ENCODE data around the gene BOLL.

GRCh38 chr2:197803033-197803444, 17.9 kb upstream of the BOLL start:
- TF ChIP-seq CTCF (conservative IDR thresholded peaks at IDR 0.05 in 1 of 2, IDR thresholded peaks at IDR 0.05 in 1 of 2; ENCODE audit: low read depth in 1 of 2, low read length in 2 of 2), result peak; percentile 89 to 97
- no peak for TF ChIP-seq EZH2 (IDR thresholded peaks at IDR 0.05; ENCODE audit: low read length, missing control alignments)

Data from fibroblast of lung (primary cell).